CD4-positive, alpha-beta memory T cell (primary cell): ENCODE data around the gene INO80E. TPM values are rescaled to one million over a fixed set of nuclear protein-coding genes. Genes with fewer than 3 reads are reported as not detected.
A peak's percentile ranks its signal among the peaks of the same experiment; 100 is the strongest.

Experiments
- CTCF ChIA-PET: fragments of 350-600 bp; sonication (Branson Sonifier 250); formaldehyde crosslinking; loops from one replicate; lab custom pipeline; 2021; ENCODE audit warnings: inconsistent platforms; ENCODE audit not compliant: partially characterized antibody; lab: Charles Lee
- POLR2A ChIA-PET: fragments of 350-600 bp; sonication (Branson Sonifier 250); formaldehyde crosslinking; loops from one replicate; lab custom pipeline; 2021; ENCODE audit not compliant: partially characterized antibody; lab: Charles Lee
- DNase-seq, 5 donors: peaks; one replicate each; pipeline versions ENCODE4 v3.0.0 to v3.0.0-alpha.2; 2020 to 2022; ENCODE audit warnings: mixed read lengths in 1 of 5
- H3K27ac ChIP-seq: one replicate; pipeline ENCODE4 v1.7.0; 2013; ENCODE audit warnings: low read depth, low read length
- H3K27me3 ChIP-seq: 2 replicates; pipeline ENCODE4 v1.7.0; 2013; ENCODE audit warnings: mild to moderate bottlenecking, low read length, moderate library complexity; ENCODE audit not compliant: insufficient read depth
- H3K36me3 ChIP-seq: 2 replicates; pipeline ENCODE4 v1.7.0; 2013; ENCODE audit warnings: mild to moderate bottlenecking, low read length, moderate library complexity; ENCODE audit not compliant: insufficient read depth
- H3K4me1 ChIP-seq: 2 replicates; pipeline ENCODE4 v1.7.0; 2013; ENCODE audit warnings: mild to moderate bottlenecking, low read length, moderate library complexity; ENCODE audit not compliant: insufficient read depth
- H3K4me3 ChIP-seq, 2 donors: one replicate each; pipeline ENCODE4 v1.7.0; 2013; ENCODE audit warnings: low read length in 2 of 2, mild to moderate bottlenecking in 1 of 2
- H3K9me3 ChIP-seq, 2 donors: one replicate each; pipeline ENCODE4 v1.7.0; 2013; ENCODE audit warnings: low read length in 2 of 2, control low read depth in 1 of 2; ENCODE audit not compliant: control insufficient read depth in 1 of 2
- H3K27ac Mint-ChIP-seq, 7 donors: one replicate each; pipeline ENCODE4 v1.8.0; 2020 to 2021; ENCODE audit warnings: mixed read lengths in 7 of 7, mild to moderate bottlenecking in 6 of 7, inconsistent platforms in 3 of 7, moderate library complexity in 3 of 7
- H3K27me3 Mint-ChIP-seq, 2 donors: one replicate each; pipeline ENCODE4 v1.8.0; 2020 to 2021; ENCODE audit warnings: mixed read lengths in 2 of 2
- H3K36me3 Mint-ChIP-seq, 2 donors: one replicate each; pipeline ENCODE4 v1.8.0; 2020 to 2021; ENCODE audit warnings: mixed read lengths in 2 of 2, inconsistent platforms in 1 of 2, mild to moderate bottlenecking in 1 of 2
- H3K4me1 Mint-ChIP-seq, 4 donors: one replicate each; pipeline ENCODE4 v1.8.0; 2020 to 2021; ENCODE audit warnings: mixed read lengths in 4 of 4, mild to moderate bottlenecking in 1 of 4
- H3K4me3 Mint-ChIP-seq, 8 donors: one replicate each; pipeline ENCODE4 v1.8.0; 2020 to 2021; ENCODE audit warnings: mixed read lengths in 8 of 8, mild to moderate bottlenecking in 7 of 8, moderate library complexity in 6 of 8, inconsistent platforms in 3 of 8
- H3K9me3 Mint-ChIP-seq, 8 donors: one replicate each; pipeline ENCODE4 v1.8.0; 2020 to 2021; ENCODE audit warnings: mixed read lengths in 8 of 8, mild to moderate bottlenecking in 5 of 8, inconsistent platforms in 3 of 8, moderate library complexity in 1 of 8
- intact Hi-C: fragments of 100-400 bp; cut with micrococcal nuclease; formaldehyde crosslinking; loops from one replicate; pipeline ENCODE4 v1.15.1; 2023
- polyA plus RNA-seq, 2 donors: library from polyadenylated mRNA; unstranded; fragments of 300-500 nt; fragmentation: Illumina TruSeq; gene quantifications; one replicate each; pipeline ENCODE4 v1.2.3, GENCODE V29; 2021
- total RNA-seq, 2 experiments: library from RNA; stranded (reverse); gene quantifications; one replicate each; pipeline ENCODE4 v1.2.3, GENCODE V29; 2021

The INO80E gene
- total and polyA plus RNA-seq, 4 experiments from 2014 or later = 6.7 to 126 (median 65.5) TPM

DNA sequence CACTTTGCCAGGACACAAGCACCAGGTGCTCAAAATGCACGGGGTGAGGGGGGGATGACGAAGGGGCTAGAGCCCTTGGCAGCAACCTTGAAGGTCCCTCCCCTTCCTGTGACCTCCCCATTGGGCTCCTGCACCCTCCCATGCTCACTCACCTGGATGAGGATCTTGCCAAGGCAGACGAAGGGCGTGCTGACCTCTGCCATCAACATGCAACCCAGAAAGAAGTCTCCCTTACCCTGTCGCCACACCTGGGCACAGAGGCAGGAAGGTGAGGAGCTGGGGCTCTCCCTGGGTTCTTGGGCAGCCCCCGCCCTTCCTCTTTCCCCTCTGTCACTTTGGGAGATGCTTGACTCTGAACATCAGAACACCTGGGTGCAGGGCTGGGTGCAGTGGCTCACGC, 29.5 kb downstream of the INO80E start:
- POLR2A ChIA-PET = no interaction called here
- no peaks in the 10 kb centered on the region for H3K36me3 Mint-ChIP-seq
- Histone ChIP-seq H3K36me3 (no peaks in the 10 kb centered on the region), H3K9me3 (no peaks in the 10 kb centered on the region), H3K4me1 (peaks cover 9% of the 10 kb centered on the region), H3K4me3 (no peak overlapping the region), H3K27ac (no peak overlapping the region), H3K27me3 (peaks cover 9% of the 10 kb centered on the region)
- intact Hi-C loops = no loop called here
- CTCF ChIA-PET = no interaction called here
- peaks cover 4 to 17% (median 8%) of the 10 kb centered on the region in 4 donors for H3K4me1 Mint-ChIP-seq
- H3K27ac Mint-ChIP-seq = peak overlapping the region in 1 of 7 donors; percentile 48
- H3K27me3 Mint-ChIP-seq = peaks cover 21 to 32% of the 10 kb centered on the region in 2 donors
- H3K9me3 Mint-ChIP-seq = peaks cover 0 to 2% (median 0%) of the 10 kb centered on the region in 8 donors
- H3K4me3 Mint-ChIP-seq = no peak overlapping the region
- DNase-seq = no peak

DNA sequence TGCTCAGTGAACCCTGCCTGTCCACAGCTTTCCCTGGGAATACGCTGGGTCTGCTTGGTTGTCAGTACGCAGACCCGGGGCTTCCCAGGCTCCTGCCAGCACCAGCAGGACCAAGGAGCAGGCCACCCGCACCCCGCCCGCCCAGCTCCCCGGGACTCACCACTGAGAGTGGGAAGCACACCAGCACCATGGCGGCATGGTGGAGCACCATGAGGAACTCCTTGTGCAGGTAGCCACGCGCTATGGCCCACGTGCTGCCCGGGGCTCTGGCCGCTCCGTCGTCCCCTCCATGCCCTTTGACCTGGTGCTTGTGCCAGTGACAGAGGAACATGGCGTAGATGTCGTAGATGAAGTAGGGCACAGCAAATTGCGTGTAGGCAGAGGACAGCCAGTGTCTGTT, 30.4 kb downstream of the INO80E start:
- intact Hi-C loops = no loop called here
- CTCF ChIA-PET = no interaction called here
- POLR2A ChIA-PET = no interaction called here

DNA sequence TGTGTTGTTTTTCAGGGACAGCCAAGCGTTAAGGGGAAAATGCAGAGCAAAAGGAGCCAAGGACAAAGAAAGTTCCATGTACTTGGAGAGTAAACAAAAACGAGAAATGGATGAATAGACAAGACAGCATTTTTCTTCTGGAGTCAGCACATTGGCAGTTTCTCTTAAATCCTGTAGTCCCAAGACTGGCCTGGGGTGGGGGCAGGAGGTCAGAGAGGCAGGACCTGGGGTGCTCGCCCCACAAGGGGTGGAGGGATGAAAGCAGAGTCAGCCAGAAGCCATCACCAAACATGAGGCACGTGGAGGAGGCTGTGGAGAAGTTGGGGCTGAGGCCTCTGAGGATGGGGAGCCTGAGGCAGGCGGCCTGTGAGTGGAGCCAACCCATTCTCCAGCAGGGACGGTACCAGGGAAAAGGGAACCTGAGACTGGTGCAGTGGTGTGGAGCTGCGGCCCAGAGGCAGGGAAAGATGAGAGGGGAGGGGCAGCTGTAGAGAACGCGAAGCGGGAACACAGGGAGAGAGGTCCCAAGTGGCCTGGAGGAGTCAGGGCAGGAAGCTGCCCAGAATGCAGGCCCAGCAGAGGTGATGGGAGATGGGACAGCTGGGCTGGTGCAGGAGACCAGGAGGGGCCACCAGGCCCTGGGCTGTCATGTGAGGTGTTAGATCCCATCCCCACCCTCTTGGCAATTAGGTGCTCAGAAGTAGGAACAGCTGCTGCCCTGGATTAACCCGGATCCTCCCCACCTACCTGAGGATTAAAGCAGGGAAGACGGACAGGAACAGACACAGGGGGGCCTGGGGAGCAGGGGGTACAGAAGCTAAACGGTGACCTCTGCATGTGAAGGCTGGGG, 31.8 kb downstream of the INO80E start:
- no peak overlapping the region for H3K27ac ChIP-seq
- no peak for DNase-seq
- peaks cover 18% of the 10 kb centered on the region for H3K27me3 ChIP-seq
- Mint-ChIP-seq H3K27ac (no peak overlapping the region), H3K4me3 (no peak overlapping the region), H3K27me3 (peaks cover 27 to 39% of the 10 kb centered on the region in 2 donors), H3K36me3 (no peaks in the 10 kb centered on the region), H3K4me1 (peaks cover 4 to 18% (median 5%) of the 10 kb centered on the region in 4 donors), H3K9me3 (peaks cover 0 to 2% (median 0%) of the 10 kb centered on the region in 8 donors)
- POLR2A ChIA-PET = interaction anchor here (1.2 kb wide), 1 partner anchor 38 kb away, joined by 4 read pairs; the partner anchor contains the start of gene ALDOA
- no peaks in the 10 kb centered on the region for H3K36me3 ChIP-seq
- H3K4me3 ChIP-seq = no peak overlapping the region
- intact Hi-C loops = no loop called here
- peaks cover 5% of the 10 kb centered on the region for H3K4me1 ChIP-seq
- no peaks in the 10 kb centered on the region for H3K9me3 ChIP-seq
- CTCF ChIA-PET = no interaction called here

More for the DNA sequence above, 30.4 kb downstream of the INO80E start:
- Histone ChIP-seq H3K36me3 (no peaks in the 10 kb centered on the region), H3K4me3 (no peak overlapping the region), H3K27me3 (peaks cover 12% of the 10 kb centered on the region), H3K9me3 (no peaks in the 10 kb centered on the region), H3K4me1 (peaks cover 10% of the 10 kb centered on the region), H3K27ac (no peak overlapping the region)
- H3K27ac Mint-ChIP-seq = no peak overlapping the region
- H3K36me3 Mint-ChIP-seq = no peaks in the 10 kb centered on the region
- peaks cover 0 to 12% (median under 1%) of the 10 kb centered on the region in 4 donors for H3K4me1 Mint-ChIP-seq
- H3K27me3 Mint-ChIP-seq = peaks cover 22 to 33% of the 10 kb centered on the region in 2 donors
- DNase-seq = no peak
- H3K4me3 Mint-ChIP-seq = no peak overlapping the region
- H3K9me3 Mint-ChIP-seq = peaks cover 0 to 2% (median 0%) of the 10 kb centered on the region in 8 donors

DNA sequence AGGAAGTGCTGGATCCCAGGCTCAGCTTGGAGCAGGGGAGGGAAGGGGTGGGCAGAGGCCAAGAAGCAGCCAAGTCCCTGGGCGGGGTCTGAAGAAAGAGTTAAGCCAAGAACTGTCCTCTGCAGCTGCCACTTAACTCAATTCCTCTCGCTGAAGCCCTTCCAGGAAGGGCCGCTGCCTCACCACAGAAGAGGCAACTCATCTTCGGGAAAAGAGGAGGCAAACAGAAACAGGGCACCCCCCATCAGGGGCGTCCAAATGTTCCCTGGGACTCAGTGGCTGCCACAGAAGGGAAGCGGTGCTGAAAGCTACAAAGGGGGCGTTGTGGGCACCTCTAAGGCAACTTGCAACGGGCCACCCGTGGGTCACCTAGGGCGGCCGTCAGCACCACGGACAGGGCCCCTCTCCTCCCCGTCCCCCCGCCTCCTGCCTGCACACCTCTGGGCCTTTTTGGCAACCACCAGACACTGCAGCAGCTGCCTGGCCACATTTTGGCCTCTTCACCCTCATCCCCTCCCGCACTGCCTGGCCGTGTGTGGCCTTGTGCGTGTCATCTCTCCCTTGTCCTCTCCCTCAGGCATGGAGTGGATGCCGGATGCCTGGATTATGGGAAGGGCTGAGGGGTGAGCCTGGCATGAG, 32.5 kb downstream of the INO80E start:
- no peaks in the 10 kb centered on the region for H3K36me3 Mint-ChIP-seq
- CTCF ChIA-PET = no interaction called here

DNA sequence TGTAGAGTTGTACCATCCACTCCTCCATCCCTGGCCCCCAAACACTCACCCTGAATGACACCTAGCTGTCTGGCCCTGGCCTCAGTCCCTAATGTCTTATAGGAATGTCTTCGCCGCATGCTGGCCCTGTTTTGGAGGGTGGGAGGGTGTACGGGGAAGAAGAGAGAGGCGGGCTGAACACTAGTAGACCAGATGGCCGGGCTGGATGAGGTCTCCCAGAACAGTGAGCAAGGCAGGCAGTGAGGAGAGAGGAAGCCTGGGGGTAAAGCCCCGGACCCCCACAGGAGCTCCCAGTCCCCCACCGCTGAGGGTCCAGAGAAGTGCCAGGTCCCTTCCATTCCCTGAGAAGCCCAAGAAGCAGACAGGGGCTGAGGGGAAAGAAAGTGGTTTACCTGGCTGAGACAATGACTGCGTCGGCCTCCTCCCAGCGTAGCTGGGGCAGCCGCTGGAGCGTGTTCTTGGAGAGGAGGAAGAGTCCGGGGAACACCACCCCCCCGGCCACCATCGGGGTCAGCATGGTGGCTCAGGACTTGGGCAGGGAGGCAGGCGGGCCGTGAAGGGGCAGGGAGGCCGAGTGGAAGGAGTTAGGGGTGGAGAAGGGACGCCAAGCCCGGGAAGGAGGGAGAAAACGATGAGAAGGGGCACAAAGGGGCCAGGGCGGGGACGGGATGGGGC, 34.1 kb downstream of the INO80E start:
- Mint-ChIP-seq H3K36me3 (no peaks in the 10 kb centered on the region), H3K9me3 (peaks cover 0 to 2% (median 0%) of the 10 kb centered on the region in 8 donors), H3K4me3 (peak overlapping the region in 2 of 8 donors; percentile 39), H3K4me1 (peaks cover 4 to 18% (median 5%) of the 10 kb centered on the region in 4 donors), H3K27ac (no peak overlapping the region), H3K27me3 (peaks cover 30 to 43% of the 10 kb centered on the region in 2 donors)
- Histone ChIP-seq H3K4me3 (no peak overlapping the region), H3K36me3 (no peaks in the 10 kb centered on the region), H3K9me3 (no peaks in the 10 kb centered on the region), H3K27ac (no peak overlapping the region), H3K4me1 (peaks cover 5% of the 10 kb centered on the region), H3K27me3 (peaks cover 18% of the 10 kb centered on the region)
- intact Hi-C loops = no loop called here
- ChIA-PET POLR2A (no interaction called here), CTCF (interaction anchor here (0.9 kb wide), 1 partner anchor 21 kb away, joined by 3 read pairs; no protein-coding TSS in a partner anchor)
- no peak for DNase-seq

More for the DNA sequence above, 32.5 kb downstream of the INO80E start:
- H3K4me1 ChIP-seq = peaks cover 5% of the 10 kb centered on the region
- intact Hi-C loops = no loop called here
- peaks cover 27 to 39% of the 10 kb centered on the region in 2 donors for H3K27me3 Mint-ChIP-seq
- no peak overlapping the region for H3K27ac Mint-ChIP-seq
- peaks cover 4 to 18% (median 5%) of the 10 kb centered on the region in 4 donors for H3K4me1 Mint-ChIP-seq
- H3K27ac ChIP-seq = no peak overlapping the region
- DNase-seq = no peak
- peak overlapping the region in 1 of 8 donors; percentile 30 for H3K4me3 Mint-ChIP-seq
- peaks cover 0 to 2% (median 0%) of the 10 kb centered on the region in 8 donors for H3K9me3 Mint-ChIP-seq
- H3K9me3 ChIP-seq = no peaks in the 10 kb centered on the region
- H3K4me3 ChIP-seq = no peak overlapping the region
- H3K36me3 ChIP-seq = no peaks in the 10 kb centered on the region
- H3K27me3 ChIP-seq = peaks cover 18% of the 10 kb centered on the region
- POLR2A ChIA-PET = interaction anchor here (1.2 kb wide), 1 partner anchor 37 kb away, joined by 4 read pairs; the partner anchor contains the start of gene ALDOA

DNA sequence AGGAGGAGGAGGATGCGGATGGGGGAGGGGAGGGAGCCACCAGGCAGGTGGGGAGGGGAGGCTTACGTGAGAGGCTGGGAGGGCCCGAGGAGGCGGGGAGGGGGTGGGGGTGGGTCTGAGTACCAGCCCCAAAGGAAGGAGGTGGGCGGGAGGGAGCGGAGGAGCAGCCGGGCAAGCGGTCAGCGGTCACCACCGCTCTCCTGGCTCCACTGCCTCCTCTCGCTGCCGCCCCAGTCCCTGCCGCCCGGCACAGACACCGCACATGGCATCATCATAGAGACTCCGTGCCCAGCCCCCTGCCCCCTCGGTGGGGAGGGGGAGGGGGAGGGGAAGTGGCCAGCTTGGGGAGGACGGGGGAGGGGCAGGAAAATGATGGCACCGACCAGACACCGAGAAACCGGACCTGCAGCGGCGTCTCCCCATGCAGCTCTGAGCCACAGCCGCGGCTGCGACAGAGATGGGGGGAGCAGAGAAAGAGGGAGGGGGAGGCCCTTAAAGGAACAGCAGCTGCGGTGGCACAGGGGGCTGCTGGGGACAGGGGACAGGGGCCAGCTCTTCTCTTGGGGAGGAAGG, 34.9 kb downstream of the INO80E start, which contains the start of gene TLCD3B:
Gene TLCD3B, minus strand, starts transcription at position 431 of the 573 bp plus-strand sequence. CDS start 744 bp downstream, outside the sequence.
- H3K27me3 ChIP-seq = peaks cover 18% of the 10 kb centered on the region
- H3K4me3 ChIP-seq = no peak within 1 kb of the TSS
- intact Hi-C loops = no loop called here
- Mint-ChIP-seq H3K36me3 (no peaks in the 10 kb centered on the region), H3K27me3 (peaks cover 31 to 44% of the 10 kb centered on the region in 2 donors), H3K4me1 (peaks cover 4 to 18% (median 5%) of the 10 kb centered on the region in 4 donors), H3K27ac (peak within 1 kb of the TSS in 1 of 7 donors; percentile 48), H3K4me3 (peak within 1 kb of the TSS in 6 of 8 donors; percentile 35 to 76 (median 41)), H3K9me3 (peaks cover 0 to 2% (median 0%) of the 10 kb centered on the region in 8 donors)
- CTCF ChIA-PET = interaction anchor here (0.9 to 2.7 kb wide), 10 partner anchors 12 to 351 kb away, joined by 3 to 21 read pairs (median 5); partner anchors contain the start of gene TMEM219
- H3K9me3 ChIP-seq = no peaks in the 10 kb centered on the region
- H3K27ac ChIP-seq = no peak within 1 kb of the TSS
- peak in 1 of 5 donors; percentile 33 for DNase-seq
- peaks cover 5% of the 10 kb centered on the region for H3K4me1 ChIP-seq
- POLR2A ChIA-PET = interaction anchor here (1.3 kb wide), 1 partner anchor 330 kb away, joined by 5 read pairs; no protein-coding TSS in a partner anchor
- H3K36me3 ChIP-seq = no peaks in the 10 kb centered on the region
